Stimulated activated CD4-positive, alpha-beta T cell treated with anti-CD3 and anti-CD28 coated beads, TNF-alpha, amount 100 ng/mL, for 24 hours (primary cell): ENCODE data around the gene CFC1.
"Not testable (repeated sequence)": the region's sequence is repeated elsewhere in the genome, so short reads cannot be mapped to it uniquely, and the experiment has no call there.

ENCODE experiments used
- DNase-seq, 3 experiments: peaks; one replicate each; pipeline ENCODE4 v3.0.0-alpha.2; 2020; ENCODE audit warnings: low read depth in 3 of 3

CFC1 gene

GRCh38 chr2:130599393-130599792 is at the start of gene CFC1:
Gene CFC1, minus strand, starts transcription at chr2:130599575. Its CDS starts 288 bp downstream, at chr2:130599287.
- DNase-seq, result not testable (repeated sequence)

- DNase-seq, result not testable (repeated sequence)
These were observed 42.3 kb upstream of the CFC1 start for GRCh38 chr2:130641688-130642087.

GRCh38 chr2:130638973-130639372 is 39.6 kb upstream of the CFC1 start:
- not testable (repeated sequence) for DNase-seq

GRCh38 chr2:130628784-130629475 is 29.6 kb upstream of the CFC1 start:
- not testable (repeated sequence) for DNase-seq

- not testable (repeated sequence) for DNase-seq
These were observed 11.8 kb upstream of the CFC1 start, which contains the start of gene POTEJ for GRCh38 chr2:130611140-130611539. Gene POTEJ, plus strand, starts transcription at chr2:130611440. Its CDS starts 93 bp downstream, at chr2:130611533.

- DNase-seq, result not testable (repeated sequence)
These were observed 11.1 kb upstream of the CFC1 start for GRCh38 chr2:130610486-130610885.

- DNase-seq, result not testable (repeated sequence)
These were observed 9.9 kb upstream of the CFC1 start for GRCh38 chr2:130609002-130609920.

GRCh38 chr2:130608276-130609001 is 9.1 kb upstream of the CFC1 start:
- DNase-seq, result not testable (repeated sequence)

GRCh38 chr2:130601648-130602302 is 2.4 kb upstream of the CFC1 start:
- not testable (repeated sequence) for DNase-seq

GRCh38 chr2:130599926-130600325 is 551 bp upstream of the CFC1 start:
- DNase-seq, result not testable (repeated sequence)

- DNase-seq, result not testable (repeated sequence)
These were observed 912 bp downstream of the CFC1 start for GRCh38 chr2:130598463-130598862.

GRCh38 chr2:130597994-130598393 is 1.4 kb downstream of the CFC1 start:
- not testable (repeated sequence) for DNase-seq

- not testable (repeated sequence) for DNase-seq
These were observed 2.6 kb downstream of the CFC1 start for GRCh38 chr2:130596757-130597156.

GRCh38 chr2:130594011-130594410 is 5.4 kb downstream of the CFC1 start:
- DNase-seq, result not testable (repeated sequence)

GRCh38 chr2:130592791-130593414 is 6.5 kb downstream of the CFC1 start:
- not testable (repeated sequence) for DNase-seq

GRCh38 chr2:130590842-130591359 is 8.5 kb downstream of the CFC1 start:
- not testable (repeated sequence) for DNase-seq

- not testable (repeated sequence) for DNase-seq
These were observed 9.1 kb downstream of the CFC1 start for GRCh38 chr2:130590170-130590841.

GRCh38 chr2:130588688-130589458 is 10.5 kb downstream of the CFC1 start:
- peak in 1 of 3 experiments; percentile 33 for DNase-seq

GRCh38 chr2:130584726-130585125 is 14.6 kb downstream of the CFC1 start:
- DNase-seq, result not testable (repeated sequence)
